IgD-negative memory B cell (primary cell): ENCODE results near the gene ZNF317. TPM values are rescaled to one million over a fixed set of nuclear protein-coding genes. Genes with fewer than 3 reads are reported as not detected.
"Not testable (repeated sequence)": the region's sequence is repeated elsewhere in the genome, so short reads cannot be mapped to it uniquely, and the experiment has no call there.

ENCODE experiments used
- H3K27ac Mint-ChIP-seq, 3 donors: one replicate each; pipeline ENCODE4 v1.8.0; 2020 to 2022; ENCODE audit warnings: mild to moderate bottlenecking in 3 of 3, mixed read lengths in 3 of 3, moderate library complexity in 1 of 3
- H3K27me3 Mint-ChIP-seq: one replicate; pipeline ENCODE4 v1.8.0; 2021; ENCODE audit warnings: mixed read lengths
- H3K36me3 Mint-ChIP-seq: one replicate; pipeline ENCODE4 v1.8.0; 2020; ENCODE audit warnings: mild to moderate bottlenecking, mixed read lengths
- H3K4me1 Mint-ChIP-seq, 3 donors: one replicate each; pipeline ENCODE4 v1.8.0; 2020 to 2022; ENCODE audit warnings: mixed read lengths in 3 of 3, mild to moderate bottlenecking in 1 of 3
- H3K4me3 Mint-ChIP-seq, 4 donors: one replicate each; pipeline ENCODE4 v1.8.0; 2020 to 2022; ENCODE audit warnings: mild to moderate bottlenecking in 4 of 4, mixed read lengths in 4 of 4, moderate library complexity in 3 of 4
- H3K9me3 Mint-ChIP-seq, 3 donors: one replicate each; pipeline ENCODE4 v1.8.0; 2020 to 2021; ENCODE audit warnings: mixed read lengths in 3 of 3, mild to moderate bottlenecking in 1 of 3
- polyA plus RNA-seq: library from polyadenylated mRNA; unstranded; fragments of 300-500 nt; fragmentation: Illumina TruSeq; gene quantifications from one replicate; pipeline ENCODE4 v1.2.3, GENCODE V29; 2021

Gene ZNF317
- polyA plus RNA-seq, 1 donor from 2014 or later: 51.6 TPM

- Mint-ChIP-seq H3K4me3 (peak overlapping the region in 1 of 4 donors; percentile 2), H3K4me1 (peaks cover 45 to 49% (median 47%) of the 10 kb centered on the region in 3 donors), H3K9me3 (peaks cover 3 to 20% (median 9%) of the 10 kb centered on the region in 3 donors), H3K27ac (no peak overlapping the region), H3K36me3 (peaks cover 46% of the 10 kb centered on the region), H3K27me3 (no peaks in the 10 kb centered on the region)
Measured at GRCh38 chr19:9151367-9151766, 11.2 kb downstream of the ZNF317 start.

GRCh38 chr19:9155591-9155990, 15.4 kb downstream of the ZNF317 start:
- Mint-ChIP-seq H3K27me3 (no peaks in the 10 kb centered on the region), H3K9me3 (peaks cover 7 to 18% (median 13%) of the 10 kb centered on the region in 3 donors), H3K4me1 (peaks cover 30 to 37% (median 33%) of the 10 kb centered on the region in 3 donors), H3K4me3 (no peak overlapping the region), H3K27ac (peak overlapping the region in 1 of 3 donors; percentile 59), H3K36me3 (peaks cover 58% of the 10 kb centered on the region)

GRCh38 chr19:9156304-9156703, 16.1 kb downstream of the ZNF317 start:
- Mint-ChIP-seq H3K27ac (peak overlapping the region in 2 of 3 donors; percentile 13 to 80), H3K27me3 (no peaks in the 10 kb centered on the region), H3K36me3 (peaks cover 58% of the 10 kb centered on the region), H3K9me3 (peaks cover 7 to 19% (median 12%) of the 10 kb centered on the region in 3 donors), H3K4me1 (peaks cover 23 to 31% (median 28%) of the 10 kb centered on the region in 3 donors), H3K4me3 (peak overlapping the region in 1 of 4 donors; percentile 24)

GRCh38 chr19:9159891-9160290, 19.7 kb downstream of the ZNF317 start:
- H3K9me3 Mint-ChIP-seq: peaks cover 6 to 21% (median 15%) of the 10 kb centered on the region in 3 donors
- H3K27me3 Mint-ChIP-seq: no peaks in the 10 kb centered on the region
- peaks cover 13 to 19% (median 16%) of the 10 kb centered on the region in 3 donors for H3K4me1 Mint-ChIP-seq
- H3K4me3 Mint-ChIP-seq: no peak overlapping the region
- no peak overlapping the region for H3K27ac Mint-ChIP-seq
- peaks cover 47% of the 10 kb centered on the region for H3K36me3 Mint-ChIP-seq

- peaks cover 8 to 18% (median 15%) of the 10 kb centered on the region in 3 donors for H3K9me3 Mint-ChIP-seq
- H3K36me3 Mint-ChIP-seq: peaks cover 44% of the 10 kb centered on the region
- H3K4me1 Mint-ChIP-seq: peaks cover under 1 to 6% (median 4%) of the 10 kb centered on the region in 3 donors
- H3K27me3 Mint-ChIP-seq: no peaks in the 10 kb centered on the region
- no peak overlapping the region for H3K4me3 Mint-ChIP-seq
- H3K27ac Mint-ChIP-seq: no peak overlapping the region
Measured at GRCh38 chr19:9161427-9161826, 21.2 kb downstream of the ZNF317 start.

- Mint-ChIP-seq H3K4me1 (no peaks in the 10 kb centered on the region), H3K4me3 (no peak overlapping the region), H3K9me3 (peaks cover 6 to 22% (median 16%) of the 10 kb centered on the region in 3 donors), H3K27ac (no peak overlapping the region), H3K36me3 (peaks cover 20% of the 10 kb centered on the region), H3K27me3 (no peaks in the 10 kb centered on the region)
Measured at GRCh38 chr19:9165261-9165660, 25.1 kb downstream of the ZNF317 start.

- Mint-ChIP-seq H3K27ac (no peak overlapping the region), H3K4me3 (no peak overlapping the region), H3K9me3 (peaks cover 6 to 16% (median 12%) of the 10 kb centered on the region in 3 donors), H3K4me1 (no peaks in the 10 kb centered on the region), H3K27me3 (no peaks in the 10 kb centered on the region), H3K36me3 (peaks cover 13% of the 10 kb centered on the region)
Measured at GRCh38 chr19:9166846-9167245, 26.6 kb downstream of the ZNF317 start.

GRCh38 chr19:9171393-9171991, 31.3 kb downstream of the ZNF317 start:
- H3K36me3 Mint-ChIP-seq: no peaks in the 10 kb centered on the region
- no peak overlapping the region for H3K27ac Mint-ChIP-seq
- H3K9me3 Mint-ChIP-seq: peaks cover 2 to 4% (median 4%) of the 10 kb centered on the region in 3 donors
- no peaks in the 10 kb centered on the region for H3K4me1 Mint-ChIP-seq
- no peaks in the 10 kb centered on the region for H3K27me3 Mint-ChIP-seq
- no peak overlapping the region for H3K4me3 Mint-ChIP-seq

- H3K4me1 Mint-ChIP-seq: peaks cover 0 to 2% (median 0%) of the 10 kb centered on the region in 3 donors
- H3K36me3 Mint-ChIP-seq: peaks cover 3% of the 10 kb centered on the region
- peaks cover 3% of the 10 kb centered on the region for H3K27me3 Mint-ChIP-seq
- peak overlapping the region in 1 of 4 donors; percentile 1 for H3K4me3 Mint-ChIP-seq
- H3K9me3 Mint-ChIP-seq: peaks cover 0 to 3% (median 0%) of the 10 kb centered on the region in 3 donors
- H3K27ac Mint-ChIP-seq: no peak overlapping the region
Measured at GRCh38 chr19:9175326-9175725, 35.1 kb downstream of the ZNF317 start.

- Mint-ChIP-seq H3K4me1 (peaks cover 0 to 2% (median 0%) of the 10 kb centered on the region in 3 donors), H3K36me3 (peaks cover 3% of the 10 kb centered on the region), H3K27ac (no peak within 1 kb of the TSS), H3K9me3 (peaks cover 0 to 3% (median 0%) of the 10 kb centered on the region in 3 donors), H3K4me3 (no peak within 1 kb of the TSS), H3K27me3 (peaks cover 3% of the 10 kb centered on the region)
Measured at GRCh38 chr19:9178901-9179300, 38.7 kb downstream of the ZNF317 start, which contains the start of gene OR7D2. OR7D2 (plus strand) TSS chr19:9178979; CDS start chr19:9185782, 6,803 bp downstream.

GRCh38 chr19:9183000-9183399, 42.8 kb downstream of the ZNF317 start:
- peaks cover 0 to 3% (median 0%) of the 10 kb centered on the region in 3 donors for H3K4me1 Mint-ChIP-seq
- H3K27me3 Mint-ChIP-seq: peaks cover 6% of the 10 kb centered on the region
- no peak overlapping the region for H3K27ac Mint-ChIP-seq
- no peak overlapping the region for H3K4me3 Mint-ChIP-seq
- H3K9me3 Mint-ChIP-seq: peaks cover 5 to 14% (median 5%) of the 10 kb centered on the region in 3 donors
- peaks cover 2% of the 10 kb centered on the region for H3K36me3 Mint-ChIP-seq

GRCh38 chr19:9187191-9187590, 47.0 kb downstream of the ZNF317 start:
- H3K4me3 Mint-ChIP-seq: no peak overlapping the region
- no peaks in the 10 kb centered on the region for H3K36me3 Mint-ChIP-seq
- H3K4me1 Mint-ChIP-seq: peaks cover 0 to 1% (median 0%) of the 10 kb centered on the region in 3 donors
- peaks cover 2% of the 10 kb centered on the region for H3K27me3 Mint-ChIP-seq
- H3K27ac Mint-ChIP-seq: no peak overlapping the region
- peaks cover 11 to 24% (median 15%) of the 10 kb centered on the region in 3 donors for H3K9me3 Mint-ChIP-seq

- H3K4me3 Mint-ChIP-seq: no peak overlapping the region
- H3K4me1 Mint-ChIP-seq: peaks cover 0 to 1% (median 0%) of the 10 kb centered on the region in 3 donors
- H3K27me3 Mint-ChIP-seq: peaks cover 2% of the 10 kb centered on the region
- H3K9me3 Mint-ChIP-seq: peaks cover 13 to 24% (median 17%) of the 10 kb centered on the region in 3 donors
- H3K27ac Mint-ChIP-seq: no peak overlapping the region
- no peaks in the 10 kb centered on the region for H3K36me3 Mint-ChIP-seq
Measured at GRCh38 chr19:9189535-9189934, 49.3 kb downstream of the ZNF317 start.

GRCh38 chr19:9198044-9198443, 57.8 kb downstream of the ZNF317 start:
- not testable (repeated sequence) for H3K9me3 Mint-ChIP-seq, H3K36me3 Mint-ChIP-seq, H3K4me1 Mint-ChIP-seq, H3K27me3 Mint-ChIP-seq, H3K4me3 Mint-ChIP-seq, H3K27ac Mint-ChIP-seq

GRCh38 chr19:9205501-9206113, 65.4 kb downstream of the ZNF317 start:
- Mint-ChIP-seq H3K36me3 (no peaks in the 10 kb centered on the region), H3K27me3 (no peaks in the 10 kb centered on the region), H3K4me1 (peaks cover 0 to 4% (median 2%) of the 10 kb centered on the region in 3 donors), H3K9me3 (peaks cover 0 to 3% (median 0%) of the 10 kb centered on the region in 3 donors), H3K27ac (peak overlapping the region in 1 of 3 donors; percentile 63), H3K4me3 (peak overlapping the region in 3 of 4 donors; percentile 28 to 79 (median 65))
